GM12878 (cell line): ENCODE results near the gene CLEC16A. TPM values are rescaled to one million over a fixed set of nuclear protein-coding genes. Genes with fewer than 3 reads are reported as not detected.

ENCODE experiments used
- ATAC-seq: fragments of 200-7000 bp; cut with Tn5 transposase; 3 replicates; pipeline ENCODE4 v1.9.1; 2020; ENCODE audit warnings: mild to moderate bottlenecking, moderate library complexity
- BruUV-seq: library from RNA; stranded (reverse); fragments of 400-500 nt; replicated peaks from 2 replicates; lab custom pipeline; 2021; lab: Mats Ljungman, UMichigan
- CTCF ChIA-PET: fragments of 300-600 bp; sonication (Branson Sonifier 250); formaldehyde crosslinking; extraction: SDS; loops from one replicate; lab custom pipeline; 2021; ENCODE audit warnings: inconsistent platforms; lab: Yijun Ruan, JAX
- POLR2A ChIA-PET: fragments of 350-600 bp; formaldehyde crosslinking; extraction: SDS; loops from one replicate; lab custom pipeline; 2021; ENCODE audit warnings: inconsistent platforms; lab: Charles Lee
- RAD21 ChIA-PET: fragments of 300-600 bp; sonication (Branson Sonifier 250); formaldehyde crosslinking; loops from one replicate; lab custom pipeline; 2023; ENCODE audit warnings: antibody characterized with exemption; ENCODE audit not compliant: unreplicated experiment; lab: Charles Lee
- SMC1A ChIA-PET: fragments of 300-600 bp; sonication (Branson Sonifier 250); formaldehyde crosslinking; loops from one replicate; lab custom pipeline; 2023; ENCODE audit not compliant: unreplicated experiment, uncharacterized antibody; lab: Charles Lee
- DNase-seq: peaks from one replicate; pipeline ENCODE4 v3.0.0-alpha.2; 2011; ENCODE audit warnings: low read depth, low spot score
- FAIRE-seq: peaks from 3 replicates; lab custom pipeline; 2011; peaks lifted over from hg19 to GRCh38; lab: Jason Lieb, UNC
- H2AFZ ChIP-seq: 2 replicates; pipeline ENCODE4 v1.6.0; 2011; ENCODE audit warnings: low read depth, low read length, control low read depth; ENCODE audit not compliant: control insufficient read depth
- H3K27ac ChIP-seq: 2 replicates; pipeline ENCODE4 v1.5.1; 2011; ENCODE audit warnings: control low read depth; ENCODE audit not compliant: control insufficient read depth, insufficient read depth
- H3K27me3 ChIP-seq, 2 experiments: replicated peaks in 1 of 2; 2 replicates each; pipeline versions ENCODE4 v1.6.0 to v1.6.1; 2011; ENCODE audit warnings: low read length in 1 of 2; ENCODE audit not compliant: control insufficient read depth in 2 of 2, insufficient read depth in 2 of 2
- H3K36me3 ChIP-seq, 2 experiments: 2 replicates each; pipeline ENCODE4 v1.5.1; 2011; ENCODE audit warnings: low read length in 1 of 2; ENCODE audit not compliant: control insufficient read depth in 2 of 2, insufficient read depth in 2 of 2
- H3K4me1 ChIP-seq: 2 replicates; pipeline ENCODE4 v1.6.1; 2011; ENCODE audit warnings: mild to moderate bottlenecking, low read length, moderate library complexity, mixed read lengths; ENCODE audit not compliant: control insufficient read depth, insufficient read depth
- H3K4me2 ChIP-seq: 2 replicates; pipeline ENCODE4 v1.6.0; 2011; ENCODE audit warnings: control low read depth; ENCODE audit not compliant: control insufficient read depth, insufficient read depth
- H3K4me3 ChIP-seq: fragments of 200-600 bp; sonication (generic); 2 replicates; pipeline ENCODE4 v1.5.1; 2016
- H3K79me2 ChIP-seq: 2 replicates; pipeline ENCODE4 v1.6.0; 2011; ENCODE audit warnings: low read length; ENCODE audit not compliant: control insufficient read depth, insufficient read depth
- H3K9ac ChIP-seq: 2 replicates; pipeline ENCODE4 v1.8.0; 2011; ENCODE audit warnings: low read length, control low read depth, mixed read lengths; ENCODE audit not compliant: control insufficient read depth, insufficient read depth
- H3K9me3 ChIP-seq: replicated peaks from 3 replicates; pipeline ENCODE4 v1.5.1; 2011; ENCODE audit warnings: mild to moderate bottlenecking, low read length; ENCODE audit not compliant: control insufficient read depth, insufficient read depth
- H4K20me1 ChIP-seq: 2 replicates; pipeline ENCODE4 v1.6.0; 2011; ENCODE audit not compliant: control insufficient read depth, insufficient read depth
- IKZF2 ChIP-seq, 2 experiments: fragments of 450-650 bp; IDR thresholded peaks; 2 replicates each; pipeline ENCODE4 v1.6.1; 2017; ENCODE audit warnings: mild to moderate bottlenecking in 2 of 2, moderate library complexity in 2 of 2
- NBN ChIP-seq: fragments of 450-650 bp; IDR thresholded peaks from 2 replicates; pipeline ENCODE4 v1.6.1; 2016
- RAD21 ChIP-seq: IDR thresholded peaks from 2 replicates; pipeline ENCODE4 v1.6.1; 2011; ENCODE audit warnings: mild to moderate bottlenecking, low read depth, low read length, moderate library complexity; ENCODE audit not compliant: insufficient read depth
- RCOR1 ChIP-seq: conservative IDR thresholded peaks from 2 replicates; pipeline ENCODE4 v1.6.1; 2012; ENCODE audit warnings: low read depth, low read length, improper control_type of control experiment
- RELA ChIP-seq: fragments of 450-650 bp; IDR thresholded peaks from 2 replicates; pipeline ENCODE4 v1.8.0; 2014; ENCODE audit warnings: borderline replicate concordance; ENCODE audit not compliant: partially characterized antibody
- ZNF207 ChIP-seq: fragments of 450-650 bp; IDR thresholded peaks from 2 replicates; pipeline ENCODE4 v1.6.1; 2014; ENCODE audit warnings: antibody characterized with exemption, mild to moderate bottlenecking, borderline replicate concordance
- ZNF217 ChIP-seq: fragments of 450-650 bp; IDR thresholded peaks from 2 replicates; pipeline ENCODE4 v1.6.1; 2017; ENCODE audit warnings: antibody characterized with exemption, mild to moderate bottlenecking
- WGBS: methylation state at CpG from one replicate; pipeline ENCODE4 v1.1.6; 2016; ENCODE audit warnings: low lambda C conversion rate; ENCODE audit not compliant: insufficient replicate concordance, insufficient coverage; ENCODE audit errors: missing lambda C conversion rate; 5-methylcytosine and 5-hydroxymethylcytosine counted together
- in situ Hi-C: fragments of 300-500 bp; cut with MboI; formaldehyde crosslinking; loops from 9 replicates; pipeline ENCODE4 v1.14.3; 2018; ENCODE audit warnings: mixed read lengths
- intact Hi-C: fragments of 100-400 bp; cut with micrococcal nuclease; formaldehyde crosslinking; loops from one replicate; pipeline ENCODE4 v1.14.2; 2022; ENCODE audit not compliant: unreplicated experiment
- polyA plus RNA-seq, 11 experiments: library from polyadenylated mRNA; depleted of rRNA in 4 of 11; unstranded in 6 of 11; stranded (reverse) in 5 of 11; fragments of >200 nt; fragmentation: Nextera tagmentation in 4 of 11; fragmentation: Illumina TruSeq in 1 of 11; extraction: Ambion mirVana in 4 of 11; extraction: Trizol in 1 of 11; gene quantifications; 1 replicate in 1 of 11; 2 replicates in 10 of 11; pipeline versions ENCODE4 v1.2.1 to v1.2.3, GENCODE V29; 2011 to 2016; ENCODE audit warnings: inconsistent platforms in 2 of 11, missing spikeins in 2 of 11, low read depth in 1 of 11
- total RNA-seq, 4 experiments: library from RNA; depleted of rRNA in 3 of 4; stranded (reverse); fragments of >200 nt in 3 of 4; fragmentation: Illumina TruSeq in 1 of 4; extraction: Trizol in 1 of 4; gene quantifications; 2 replicates each; pipeline versions ENCODE4 v1.2.1 to v1.2.3, GENCODE V29; 2013 to 2021

CLEC16A gene
- total and polyA plus RNA-seq, 10 of the 15 experiments (the other 5 are each of a cell fraction or from before 2014, with no cell fraction given) = 1.5 to 28.8 (median 19.2) TPM

GRCh38 chr16:11071829-11072228 lies 127.5 kb downstream of the CLEC16A start:
- H3K36me3 ChIP-seq = no peaks in the 10 kb centered on the region; a peak in 2 of 4 replicates
- DNase-seq (no peak), FAIRE-seq (no peak), ATAC-seq (no peak)
- no peak overlapping the region for H2AFZ ChIP-seq
- no peak for TF ChIP-seq RAD21
- no peak for TF ChIP-seq ZNF217
- no peak for TF ChIP-seq RELA
- TF ChIP-seq NBN = no peak
- no peak for TF ChIP-seq IKZF2 (IDR thresholded peaks at IDR 0.05)
- no peak for TF ChIP-seq RCOR1
- TF ChIP-seq ZNF207 = no peak
- POLR2A ChIA-PET = interaction anchor here (0.6 kb wide), 2 partner anchors 12 to 18 kb away, joined by 3 read pairs; no protein-coding TSS in a partner anchor
- no TSS peak for BruUV-seq
- H3K27ac ChIP-seq = no peak overlapping the region
- H4K20me1 ChIP-seq = no peaks in the 10 kb centered on the region
- WGBS = 98% methylated on average over 5 of the region's 5 CpGs
- SMC1A ChIA-PET = no interaction called here
- H3K9me3 ChIP-seq = no peaks in the 10 kb centered on the region
- H3K4me1 ChIP-seq = peaks cover 14% of the 10 kb centered on the region
- no peaks in the 10 kb centered on the region for H3K79me2 ChIP-seq
- no peaks in the 10 kb centered on the region for H3K27me3 ChIP-seq
- CTCF ChIA-PET = interaction anchor here (0.6 kb wide), 1 partner anchor 47 kb away, joined by 3 read pairs; no protein-coding TSS in a partner anchor
- no peak overlapping the region for H3K4me2 ChIP-seq
- intact Hi-C loops = loop anchor here (10.0 kb wide), 1 partner anchor 283 kb away; no protein-coding TSS in a partner anchor
- H3K9ac ChIP-seq = no peak overlapping the region
- RAD21 ChIA-PET = no interaction called here
- H3K4me3 ChIP-seq = no peak overlapping the region
- in situ Hi-C loops = no loop called here
